NCI-H2196 treated with DMSO at 0.1 percent for 48 hours (cell line): ENCODE data around the gene PRKG1.
"Not testable (repeated sequence)": the region's sequence is repeated elsewhere in the genome, so short reads cannot be mapped to it uniquely, and the experiment has no call there.

Source experiments
- DNase-seq: peaks from one replicate; lab custom pipeline; 2025; ENCODE audit not compliant: unreplicated experiment; lab: John Stamatoyannopoulos, UW

PRKG1 gene

DNA sequence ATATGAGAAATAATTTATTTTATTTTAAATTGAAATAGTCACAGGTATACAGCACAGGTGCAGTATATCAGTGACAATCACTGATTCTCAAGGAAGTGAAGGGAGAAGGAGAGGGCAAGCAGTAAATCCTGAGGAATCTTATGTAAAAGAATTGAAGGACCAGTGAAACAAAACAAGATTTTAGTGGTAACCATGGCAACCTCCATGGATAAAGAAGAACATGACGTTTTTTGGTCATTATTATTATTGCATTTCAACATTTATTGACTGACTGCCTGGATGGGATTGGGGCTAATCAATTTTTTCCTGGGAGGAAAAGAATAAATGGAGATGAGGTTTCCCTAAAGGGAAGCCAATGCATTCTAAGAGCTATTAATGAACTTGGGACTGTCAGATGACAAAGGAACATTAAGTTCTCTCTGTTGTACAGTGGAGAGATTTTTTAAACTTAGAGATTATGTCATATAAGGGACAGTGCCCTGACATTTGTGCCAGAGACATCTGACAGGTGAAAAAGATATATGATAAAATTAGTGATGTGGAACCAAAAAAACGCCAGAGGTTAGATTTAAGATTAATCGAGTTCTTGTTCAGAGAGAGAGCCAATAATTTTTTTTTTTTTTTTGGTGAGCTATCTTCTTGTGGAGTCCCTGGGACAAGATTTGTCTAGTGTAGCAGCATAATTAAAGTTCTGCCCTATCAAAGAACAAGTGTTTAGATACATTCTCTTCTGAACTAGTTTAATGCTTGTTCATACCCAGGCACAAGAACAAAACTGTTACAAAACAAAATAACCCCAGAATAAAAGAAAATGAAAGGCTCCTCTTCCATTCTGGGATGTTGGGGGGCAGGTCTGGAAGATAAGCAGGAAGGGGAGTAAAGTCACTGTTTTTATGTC lies 345.2 kb downstream of the PRKG1 start:
- no peak for DNase-seq

GRCh38 chr10:51421853-51422252 lies 347.6 kb downstream of the PRKG1 start:
- DNase-seq, result no peak

GRCh38 chr10:51422311-51423120 lies 348.2 kb downstream of the PRKG1 start:
- DNase-seq, result no peak

- no peak for DNase-seq
Measured at GRCh38 chr10:51423121-51423452, 348.8 kb downstream of the PRKG1 start.

DNA sequence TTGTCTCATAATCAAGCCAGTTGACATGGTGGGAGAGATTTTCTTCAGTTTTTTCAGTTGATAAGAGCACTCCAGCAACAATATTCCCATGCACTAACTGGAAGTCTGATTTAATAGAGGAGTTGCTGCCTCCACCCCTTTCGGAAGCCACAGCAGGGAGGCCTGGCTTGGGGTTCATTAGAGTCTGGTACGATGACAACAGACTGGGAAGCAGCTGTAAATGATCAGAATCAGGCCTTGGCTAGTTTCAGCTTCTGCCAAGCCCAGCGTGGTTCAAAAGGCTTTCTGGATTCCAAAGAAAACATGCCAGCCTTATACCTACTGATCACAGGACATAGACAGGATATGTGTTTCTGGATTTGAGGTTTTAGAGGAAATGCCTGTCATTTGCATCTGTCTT lies 351.1 kb downstream of the PRKG1 start:
- no peak for DNase-seq

DNA sequence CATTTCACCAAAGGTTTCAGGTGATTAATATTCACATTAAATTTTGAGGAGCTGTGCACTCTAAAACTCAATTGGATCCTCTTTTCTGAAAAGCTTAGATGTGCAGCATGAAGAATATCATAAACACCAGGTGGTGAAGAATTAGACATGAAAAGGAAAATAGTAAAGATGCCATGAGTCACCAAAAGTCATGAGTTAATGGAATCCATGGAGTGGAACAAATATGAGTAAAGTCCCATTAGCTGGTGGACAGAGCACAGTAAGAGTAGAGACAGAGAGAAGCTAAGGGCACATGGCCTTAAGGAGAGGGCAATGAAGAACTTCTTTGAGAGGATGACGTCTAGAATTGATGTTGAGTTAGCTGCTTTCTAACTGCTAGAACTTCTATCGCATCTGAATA lies 353.5 kb downstream of the PRKG1 start:
- DNase-seq, result no peak

- no peak for DNase-seq
Measured at GRCh38 chr10:51430506-51430905, 356.2 kb downstream of the PRKG1 start.

DNA sequence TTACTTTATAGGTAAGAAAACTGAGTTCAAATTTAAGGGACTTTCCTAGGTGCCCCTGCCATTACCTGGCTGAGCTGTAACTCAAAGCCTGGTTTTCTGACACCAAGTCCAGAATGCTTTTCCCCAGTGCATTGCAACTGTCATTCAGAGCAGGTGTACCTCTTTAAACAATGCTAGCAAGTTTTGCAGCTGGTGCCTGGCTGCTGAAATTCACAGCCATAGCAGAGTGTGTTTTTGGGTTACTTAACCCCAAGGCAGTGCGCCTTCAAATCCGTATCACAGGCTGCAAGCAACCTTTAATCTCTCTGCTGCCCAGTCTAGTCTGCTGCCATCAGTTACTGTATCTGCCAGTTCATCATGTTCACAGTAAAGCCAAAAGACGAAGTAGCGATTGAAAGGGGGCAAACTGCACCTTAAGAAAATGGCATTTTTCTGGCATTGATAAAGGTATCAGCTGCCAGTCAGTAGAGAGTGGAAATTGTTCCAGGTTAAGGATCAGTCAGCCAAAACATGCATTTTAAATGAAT lies 359.7 kb downstream of the PRKG1 start:
- DNase-seq, result no peak

- DNase-seq, result no peak
Measured at GRCh38 chr10:51436805-51437204, 362.5 kb downstream of the PRKG1 start.

- no peak for DNase-seq
Measured at GRCh38 chr10:51439645-51440044, 365.4 kb downstream of the PRKG1 start.

DNA sequence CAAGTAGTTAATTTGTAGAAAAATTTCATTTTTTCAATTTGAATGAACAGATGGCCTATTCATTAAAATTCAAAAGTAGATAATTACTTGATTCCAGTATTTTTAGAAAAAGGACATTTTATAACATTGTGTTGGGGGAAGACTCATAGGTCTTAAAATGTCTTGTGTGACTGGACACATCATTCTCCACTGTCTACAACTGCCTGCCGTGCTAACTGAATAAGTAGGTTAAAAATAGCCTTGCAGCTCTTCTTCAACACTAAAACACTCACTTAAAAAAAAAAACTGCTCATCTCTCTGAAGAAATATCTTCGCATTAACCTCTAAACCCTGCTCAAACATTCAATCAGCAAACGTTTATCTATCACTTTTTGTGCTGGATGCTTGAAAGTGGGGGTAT lies 371.3 kb downstream of the PRKG1 start:
- DNase-seq, result no peak

DNA sequence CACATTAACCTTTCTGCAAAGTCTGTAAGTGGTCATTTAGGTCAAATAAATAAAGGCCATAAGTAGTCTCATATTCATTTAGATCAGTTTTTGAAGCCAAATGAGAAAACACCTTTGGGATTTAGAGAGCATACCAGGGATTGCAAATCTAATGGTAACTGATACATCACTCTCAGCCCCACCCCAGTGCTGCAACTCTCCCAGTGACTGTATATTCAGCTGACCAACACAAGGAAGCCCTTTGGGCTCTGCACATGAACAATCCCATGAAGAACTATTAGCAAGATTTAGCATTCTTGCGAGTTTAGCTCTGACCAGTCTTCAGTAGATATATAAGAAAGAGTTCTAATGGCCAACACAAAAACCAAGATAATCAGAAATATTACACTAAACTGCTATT lies 372.8 kb downstream of the PRKG1 start:
- DNase-seq, result no peak

DNA sequence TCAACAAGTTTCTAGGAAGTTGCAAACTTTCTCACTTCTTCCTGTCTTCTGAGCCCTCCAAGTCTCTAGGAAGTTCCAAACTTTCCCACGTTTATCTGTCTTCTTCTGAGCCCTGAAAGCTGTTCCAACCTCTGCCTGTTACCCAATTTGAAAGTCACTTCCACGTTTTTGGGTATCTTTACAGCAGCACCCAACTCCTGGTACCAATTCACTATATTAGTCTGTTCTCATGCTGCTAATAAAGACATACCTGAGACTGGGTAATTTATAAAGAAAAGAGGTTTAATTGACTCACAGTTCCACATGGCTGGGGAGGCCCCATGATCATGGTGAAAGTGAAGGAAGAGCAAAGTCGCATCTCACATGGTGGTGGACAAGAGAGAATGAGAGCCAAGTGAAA lies 381.5 kb downstream of the PRKG1 start:
- DNase-seq, result not testable (repeated sequence)

- no peak for DNase-seq
Measured at GRCh38 chr10:51459476-51459875, 385.2 kb downstream of the PRKG1 start.

- no peak for DNase-seq
Measured at GRCh38 chr10:51462076-51462779, 387.9 kb downstream of the PRKG1 start.

- DNase-seq, result no peak
Measured at GRCh38 chr10:51468424-51468823, 394.1 kb downstream of the PRKG1 start.

GRCh38 chr10:51469686-51470085 lies 395.4 kb downstream of the PRKG1 start:
- no peak for DNase-seq

GRCh38 chr10:51471271-51471670 lies 397.0 kb downstream of the PRKG1 start:
- DNase-seq, result no peak

DNA sequence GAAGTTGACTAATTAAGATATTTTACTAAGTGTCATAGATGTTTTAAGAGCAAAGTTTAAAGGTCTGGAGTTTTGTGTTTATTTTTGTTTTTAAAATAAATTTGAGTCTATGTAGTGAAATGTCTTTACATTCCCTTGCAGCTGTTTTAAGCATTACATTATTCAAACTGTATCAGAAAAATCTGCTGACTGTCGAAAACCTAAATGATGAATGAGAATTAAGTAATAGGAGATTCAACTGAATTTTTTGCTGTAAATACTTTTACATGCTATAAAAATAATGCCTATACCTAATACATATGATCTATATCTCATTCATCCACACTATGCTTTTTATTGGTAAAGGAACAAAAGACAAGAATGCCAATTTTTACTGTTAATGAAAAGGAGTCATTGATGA lies 397.9 kb downstream of the PRKG1 start:
- no peak for DNase-seq

DNA sequence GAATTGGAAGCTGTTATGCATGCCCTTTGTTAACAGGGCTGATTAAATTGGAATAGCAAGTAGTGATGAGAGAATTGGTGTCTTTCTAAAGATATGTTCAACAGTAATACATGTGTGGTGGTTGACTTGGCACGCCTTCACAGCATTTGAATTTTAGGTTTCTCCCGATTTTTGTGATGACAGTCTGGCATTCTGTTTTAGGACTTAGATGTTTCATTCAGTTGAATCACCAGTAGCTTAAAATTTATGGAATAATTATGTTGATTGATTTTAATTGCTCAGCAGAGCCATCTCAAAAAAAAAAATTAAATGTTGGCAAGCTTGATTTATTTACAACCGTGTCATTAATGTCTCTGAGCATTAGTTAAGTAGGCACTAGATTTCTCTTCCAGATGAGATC lies 405.4 kb downstream of the PRKG1 start:
- DNase-seq, result no peak

DNA sequence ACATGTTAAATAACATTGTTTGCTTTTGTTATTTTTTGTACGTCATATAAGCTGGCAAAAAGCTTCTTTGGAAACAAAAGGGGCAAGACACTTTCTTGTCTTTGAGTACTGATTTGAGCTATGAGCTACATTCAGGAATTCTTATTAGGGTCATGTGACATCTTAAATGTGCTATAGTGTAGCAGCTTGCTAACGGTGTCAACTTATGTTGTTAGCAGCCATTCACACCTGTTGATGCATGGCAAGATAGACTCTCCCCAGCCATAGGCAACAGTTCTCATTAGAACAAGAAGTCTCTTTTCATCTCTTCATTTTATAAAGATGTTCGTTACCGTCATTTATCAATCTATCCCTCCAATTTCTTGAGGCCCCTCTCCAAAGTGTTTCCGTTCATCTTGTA lies 411.4 kb downstream of the PRKG1 start:
- no peak for DNase-seq
